CD4-positive, alpha-beta T cell treated with Interleukin-17A for 4 hours (primary cell): ENCODE measurements around the gene CYP26B1.
A peak's percentile ranks its signal among the peaks of the same experiment; 100 is the strongest.

Source experiments
- DNase-seq: peaks from one replicate; pipeline ENCODE4 v3.0.0-alpha.2; 2020; ENCODE audit warnings: mixed read lengths

Gene CYP26B1

GRCh38 chr2:72154386-72154975 lies 6.8 kb upstream of the CYP26B1 start:
- DNase-seq: no peak

- no peak for DNase-seq
Observed at GRCh38 chr2:72153924-72154323, 6.3 kb upstream of the CYP26B1 start.

- DNase-seq: no peak
Observed at GRCh38 chr2:72153026-72153791, 5.5 kb upstream of the CYP26B1 start.

- no peak for DNase-seq
Observed at GRCh38 chr2:72150861-72151356, 3.2 kb upstream of the CYP26B1 start.

- DNase-seq: peak; percentile 60
Observed at GRCh38 chr2:72150157-72150860, 2.6 kb upstream of the CYP26B1 start.

- DNase-seq: no peak
Observed at GRCh38 chr2:72149556-72150156, 2.0 kb upstream of the CYP26B1 start.

GRCh38 chr2:72148837-72149555 lies 1.3 kb upstream of the CYP26B1 start:
- DNase-seq: no peak

- DNase-seq: no peak
Observed at GRCh38 chr2:72148003-72148836, 558 bp upstream of the CYP26B1 start.

- no peak for DNase-seq
Observed at GRCh38 chr2:72146347-72147302, 1.0 kb downstream of the CYP26B1 start.

- DNase-seq: no peak
Observed at GRCh38 chr2:72145658-72146329, 1.9 kb downstream of the CYP26B1 start.

- DNase-seq: no peak
Observed at GRCh38 chr2:72145289-72145657, 2.4 kb downstream of the CYP26B1 start.

- no peak for DNase-seq
Observed at GRCh38 chr2:72144632-72145288, 2.9 kb downstream of the CYP26B1 start.

- no peak for DNase-seq
Observed at GRCh38 chr2:72144274-72144631, 3.4 kb downstream of the CYP26B1 start.

GRCh38 chr2:72143441-72144273 lies 4.0 kb downstream of the CYP26B1 start:
- no peak for DNase-seq

GRCh38 chr2:72142570-72143440 lies 4.9 kb downstream of the CYP26B1 start:
- no peak for DNase-seq

- no peak for DNase-seq
Observed at GRCh38 chr2:72141881-72142451, 5.7 kb downstream of the CYP26B1 start.

GRCh38 chr2:72141032-72141645 lies 6.5 kb downstream of the CYP26B1 start:
- DNase-seq: no peak
